ENCODE results near the gene ERVH48-1. TPM values are rescaled to one million over a fixed set of nuclear protein-coding genes. Genes with fewer than 3 reads are reported as not detected.
"Not testable (repeated sequence)": the region's sequence is repeated elsewhere in the genome, so short reads cannot be mapped to it uniquely, and the experiment has no call there.

The ERVH48-1 gene
- total and polyA plus RNA-seq, 2 experiments from 2014 or later: 0.11 to 0.42 TPM

- TF ChIP-seq, protein P1, sequence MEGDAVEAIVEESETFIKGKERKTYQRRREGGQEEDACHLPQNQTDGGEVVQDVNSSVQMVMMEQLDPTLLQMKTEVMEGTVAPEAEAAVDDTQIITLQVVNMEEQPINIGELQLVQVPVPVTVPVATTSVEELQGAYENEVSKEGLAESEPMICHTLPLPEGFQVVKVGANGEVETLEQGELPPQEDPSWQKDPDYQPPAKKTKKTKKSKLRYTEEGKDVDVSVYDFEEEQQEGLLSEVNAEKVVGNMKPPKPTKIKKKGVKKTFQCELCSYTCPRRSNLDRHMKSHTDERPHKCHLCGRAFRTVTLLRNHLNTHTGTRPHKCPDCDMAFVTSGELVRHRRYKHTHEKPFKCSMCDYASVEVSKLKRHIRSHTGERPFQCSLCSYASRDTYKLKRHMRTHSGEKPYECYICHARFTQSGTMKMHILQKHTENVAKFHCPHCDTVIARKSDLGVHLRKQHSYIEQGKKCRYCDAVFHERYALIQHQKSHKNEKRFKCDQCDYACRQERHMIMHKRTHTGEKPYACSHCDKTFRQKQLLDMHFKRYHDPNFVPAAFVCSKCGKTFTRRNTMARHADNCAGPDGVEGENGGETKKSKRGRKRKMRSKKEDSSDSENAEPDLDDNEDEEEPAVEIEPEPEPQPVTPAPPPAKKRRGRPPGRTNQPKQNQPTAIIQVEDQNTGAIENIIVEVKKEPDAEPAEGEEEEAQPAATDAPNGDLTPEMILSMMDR (IDR thresholded peaks at IDR 0.05; ENCODE audit: low read depth, low read length): no peak
- Histone ChIP-seq H3K27me3 (no peaks in the 10 kb centered on the region), H3K9me3 (ENCODE audit: low read depth) (no peaks in the 10 kb centered on the region), H3K36me3 (no peaks in the 10 kb centered on the region), H3K4me1 (ENCODE audit: low read depth) (no peaks in the 10 kb centered on the region), H3K27ac (no peak overlapping the region), H3K4me3 (no peak overlapping the region)
- no peak for DNase-seq (ENCODE audit: low read depth in 1 of 2, low spot score in 1 of 2)
These were observed 38.1 kb downstream of the ERVH48-1 start for GRCh38 chr21:42887326-42887725.

DNA sequence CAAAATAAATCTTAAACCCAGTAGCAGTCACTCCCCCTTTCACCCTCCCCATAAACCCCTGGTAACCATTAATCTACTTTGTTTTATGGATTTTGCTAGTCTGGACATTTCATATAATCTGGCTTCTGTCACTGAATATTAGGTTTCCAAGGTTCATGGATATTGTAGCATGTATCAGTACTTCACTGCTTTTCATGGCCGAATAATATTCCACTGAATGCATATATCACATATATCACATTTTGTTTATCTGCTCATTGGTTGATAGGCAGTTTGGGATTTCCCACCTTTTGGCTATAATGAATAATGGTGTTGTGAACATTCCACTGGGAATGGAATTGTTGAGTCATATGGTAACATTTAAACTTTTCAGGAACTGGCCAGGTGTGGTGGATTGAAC lies 41.5 kb downstream of the ERVH48-1 start:
- H3K9me3 ChIP-seq (ENCODE audit: low read depth): no peaks in the 10 kb centered on the region
- H3K4me1 ChIP-seq (ENCODE audit: low read depth): no peaks in the 10 kb centered on the region
- no peak overlapping the region for H3K4me3 ChIP-seq
- no peak overlapping the region for H3K27ac ChIP-seq
- no peaks in the 10 kb centered on the region for H3K27me3 ChIP-seq
- no peak for DNase-seq (ENCODE audit: low read depth in 1 of 2, low spot score in 1 of 2)
- TF ChIP-seq, protein P1 (IDR thresholded peaks at IDR 0.05; ENCODE audit: low read depth, low read length): no peak
- no peaks in the 10 kb centered on the region for H3K36me3 ChIP-seq

- no peaks in the 10 kb centered on the region for H3K9me3 ChIP-seq (ENCODE audit: low read depth)
- H3K27me3 ChIP-seq: no peaks in the 10 kb centered on the region
- peaks cover 5% of the 10 kb centered on the region for H3K4me1 ChIP-seq (ENCODE audit: low read depth)
- H3K36me3 ChIP-seq: no peaks in the 10 kb centered on the region
- peak overlapping the region; percentile 78 for H3K4me3 ChIP-seq
- TF ChIP-seq, protein P1 (IDR thresholded peaks at IDR 0.05; ENCODE audit: low read depth, low read length): no peak
- no peak overlapping the region for H3K27ac ChIP-seq
- DNase-seq (ENCODE audit: low read depth in 1 of 2, low spot score in 1 of 2): no peak
These were observed 45.1 kb downstream of the ERVH48-1 start for GRCh38 chr21:42880352-42880751.

GRCh38 chr21:42878993-42879787 lies 46.2 kb downstream of the ERVH48-1 start, which contains the start of gene WDR4:
TSS of gene WDR4 (minus strand) at chr21:42879539. CDS start at chr21:42879495, 44 bp downstream.
- Histone ChIP-seq H3K27ac (peak within 1 kb of the TSS; percentile 78), H3K9me3 (ENCODE audit: low read depth) (no peaks in the 10 kb centered on the region), H3K27me3 (no peaks in the 10 kb centered on the region), H3K36me3 (no peaks in the 10 kb centered on the region), H3K4me3 (peak within 1 kb of the TSS; percentile 78), H3K4me1 (ENCODE audit: low read depth) (peaks cover 5% of the 10 kb centered on the region)
- TF ChIP-seq, protein P1 (IDR thresholded peaks at IDR 0.05; ENCODE audit: low read depth, low read length): no peak
- peak; percentile 96 to 98 for DNase-seq (ENCODE audit: low read depth in 1 of 2, low spot score in 1 of 2)

DNA sequence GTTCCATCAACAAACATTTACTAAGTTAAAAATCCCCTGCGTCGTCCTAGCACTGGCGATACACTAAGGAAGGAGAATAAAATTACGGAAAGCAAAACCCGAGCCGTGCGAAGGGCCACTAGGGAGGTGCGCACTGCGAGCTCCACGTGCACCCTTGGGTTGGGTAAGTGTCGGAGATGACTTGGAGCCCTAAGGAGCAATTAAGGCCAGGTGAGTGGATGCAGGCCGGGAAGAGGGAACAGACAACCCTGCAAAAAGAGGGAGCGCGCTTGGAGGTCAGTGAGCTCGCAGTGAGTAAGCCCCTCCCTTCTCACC lies 46.8 kb downstream of the ERVH48-1 start:
- H3K36me3 ChIP-seq: no peaks in the 10 kb centered on the region
- no peak for DNase-seq (ENCODE audit: low read depth in 1 of 2, low spot score in 1 of 2)
- no peaks in the 10 kb centered on the region for H3K27me3 ChIP-seq
- H3K9me3 ChIP-seq (ENCODE audit: low read depth): no peaks in the 10 kb centered on the region
- TF ChIP-seq, protein P1 (IDR thresholded peaks at IDR 0.05; ENCODE audit: low read depth, low read length): no peak
- peak overlapping the region; percentile 78 for H3K4me3 ChIP-seq
- peaks cover 5% of the 10 kb centered on the region for H3K4me1 ChIP-seq (ENCODE audit: low read depth)
- H3K27ac ChIP-seq: peak overlapping the region; percentile 73

DNA sequence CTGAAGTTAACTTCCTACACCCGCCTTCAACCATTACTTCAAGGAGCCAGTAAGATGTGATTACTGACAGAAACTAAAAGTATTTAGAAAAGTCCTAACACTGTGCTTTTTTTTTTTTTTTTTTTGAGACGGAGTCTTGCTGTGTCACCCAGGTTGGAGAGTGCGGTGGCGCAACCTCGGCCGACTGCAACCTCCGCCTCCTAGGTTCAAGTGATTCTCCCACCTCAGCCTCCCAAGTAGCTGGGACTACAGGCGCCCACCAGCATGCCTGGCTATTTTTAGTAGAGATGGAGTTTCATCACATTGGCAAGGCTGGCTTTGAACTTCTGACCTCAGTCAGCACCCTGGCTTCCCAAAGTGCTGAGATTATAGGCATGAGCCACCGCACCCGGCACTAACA lies 49.6 kb downstream of the ERVH48-1 start:
- not testable (repeated sequence) for H3K27me3 ChIP-seq; H3K9me3 ChIP-seq (ENCODE audit: low read depth); H3K27ac ChIP-seq; H3K4me3 ChIP-seq; DNase-seq (ENCODE audit: low read depth in 1 of 2, low spot score in 1 of 2); H3K4me1 ChIP-seq (ENCODE audit: low read depth)
- H3K36me3 ChIP-seq: peaks cover 13% of the 10 kb centered on the region
